22Rv1 (cell line): Measurements from ENCODE around the gene TTLL3.

ENCODE experiments used
- ZFX ChIP-seq: fragments of 450-650 bp; IDR thresholded peaks from 2 replicates; pipeline ENCODE4 v1.6.1; 2017; ENCODE audit warnings: antibody characterized with exemption, borderline replicate concordance
- TF ChIP-seq, protein P1 (sequence below): fragments of 450-650 bp; IDR thresholded peaks from 2 replicates; pipeline ENCODE4 v1.5.1; 2017; ENCODE audit warnings: mild to moderate bottlenecking

DNA sequence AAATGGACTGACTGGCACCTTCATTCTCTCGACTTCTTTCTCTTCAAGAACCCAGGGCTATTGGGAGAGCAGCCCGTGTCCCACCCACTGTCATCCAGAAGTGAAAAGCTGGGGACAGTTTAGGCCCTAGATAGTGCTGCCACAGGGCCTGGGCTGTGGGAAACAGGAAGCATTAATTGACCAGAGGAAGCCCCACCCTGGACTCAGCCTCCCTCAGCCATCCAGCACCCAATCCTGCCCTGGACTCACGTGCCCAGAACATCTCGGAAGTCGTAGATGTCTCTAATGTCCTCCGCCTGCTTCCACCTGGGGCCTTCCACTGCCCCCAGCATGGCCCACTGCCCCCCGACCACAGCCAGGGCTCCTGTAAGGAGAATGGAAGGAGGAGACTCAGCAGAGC lies 42.6 kb upstream of the TTLL3 start:
- TF ChIP-seq, protein P1, sequence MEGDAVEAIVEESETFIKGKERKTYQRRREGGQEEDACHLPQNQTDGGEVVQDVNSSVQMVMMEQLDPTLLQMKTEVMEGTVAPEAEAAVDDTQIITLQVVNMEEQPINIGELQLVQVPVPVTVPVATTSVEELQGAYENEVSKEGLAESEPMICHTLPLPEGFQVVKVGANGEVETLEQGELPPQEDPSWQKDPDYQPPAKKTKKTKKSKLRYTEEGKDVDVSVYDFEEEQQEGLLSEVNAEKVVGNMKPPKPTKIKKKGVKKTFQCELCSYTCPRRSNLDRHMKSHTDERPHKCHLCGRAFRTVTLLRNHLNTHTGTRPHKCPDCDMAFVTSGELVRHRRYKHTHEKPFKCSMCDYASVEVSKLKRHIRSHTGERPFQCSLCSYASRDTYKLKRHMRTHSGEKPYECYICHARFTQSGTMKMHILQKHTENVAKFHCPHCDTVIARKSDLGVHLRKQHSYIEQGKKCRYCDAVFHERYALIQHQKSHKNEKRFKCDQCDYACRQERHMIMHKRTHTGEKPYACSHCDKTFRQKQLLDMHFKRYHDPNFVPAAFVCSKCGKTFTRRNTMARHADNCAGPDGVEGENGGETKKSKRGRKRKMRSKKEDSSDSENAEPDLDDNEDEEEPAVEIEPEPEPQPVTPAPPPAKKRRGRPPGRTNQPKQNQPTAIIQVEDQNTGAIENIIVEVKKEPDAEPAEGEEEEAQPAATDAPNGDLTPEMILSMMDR = no peak
- no peak for TF ChIP-seq ZFX
